Keratinocyte (primary cell): ENCODE results near the gene KIFBP.

Experiments
- EZH2 ChIP-seq: IDR thresholded peaks from one replicate; pipeline ENCODE4 v1.6.1; 2012; ENCODE audit warnings: inconsistent platforms, mild to moderate bottlenecking, low read length, moderate library complexity
- TF ChIP-seq, protein P1 (sequence below), 3 experiments: IDR thresholded peaks in 1 of 3; conservative IDR thresholded peaks in 1 of 3; optimal IDR thresholded peaks in 1 of 3; 2 replicates in 2 of 3; 3 replicates in 1 of 3; pipeline versions ENCODE3 to v1.5.1; 2011; ENCODE audit warnings: low read length in 3 of 3, mild to moderate bottlenecking in 3 of 3, moderate library complexity in 2 of 3, control low read depth in 1 of 3, inconsistent platforms in 1 of 3; ENCODE audit not compliant: insufficient read depth in 2 of 3; ENCODE audit errors: extremely low read depth in 1 of 3

DNA sequence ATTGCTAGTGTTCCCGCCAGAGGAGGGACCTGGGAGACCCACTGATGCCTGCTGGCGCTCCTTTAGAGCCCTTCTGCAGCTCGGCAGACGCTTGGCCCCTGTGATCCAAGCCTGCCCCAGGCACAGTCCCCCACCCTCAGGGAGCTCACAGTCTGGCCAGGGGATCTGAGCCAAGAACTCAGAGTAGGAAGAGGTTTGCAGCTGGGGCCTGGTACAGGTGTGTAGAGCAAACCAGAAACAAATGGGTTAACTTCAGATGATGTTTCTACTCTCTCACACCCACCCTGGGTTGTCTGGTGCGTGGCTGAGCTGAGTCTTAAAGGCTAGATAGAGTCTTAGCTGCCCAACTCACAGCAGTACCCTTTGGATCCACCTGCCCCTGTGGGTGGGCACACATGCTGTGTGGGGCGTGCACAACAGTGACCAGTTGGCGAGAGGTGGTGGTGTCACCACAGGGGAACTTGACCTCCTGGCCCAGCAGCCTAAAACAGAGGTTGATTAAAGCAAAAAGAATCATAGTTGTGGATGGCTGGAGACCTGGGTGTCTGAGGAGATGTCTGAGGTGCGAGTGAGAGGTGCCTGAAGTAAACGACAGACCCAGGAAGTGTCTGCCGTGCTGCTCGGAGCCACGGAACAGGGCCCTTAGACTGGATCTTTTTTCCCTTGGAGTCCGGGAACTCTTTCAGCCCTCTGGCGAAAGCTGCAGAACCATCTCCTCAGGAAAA is 68.1 kb downstream of the KIFBP start:
- TF ChIP-seq, protein P1, sequence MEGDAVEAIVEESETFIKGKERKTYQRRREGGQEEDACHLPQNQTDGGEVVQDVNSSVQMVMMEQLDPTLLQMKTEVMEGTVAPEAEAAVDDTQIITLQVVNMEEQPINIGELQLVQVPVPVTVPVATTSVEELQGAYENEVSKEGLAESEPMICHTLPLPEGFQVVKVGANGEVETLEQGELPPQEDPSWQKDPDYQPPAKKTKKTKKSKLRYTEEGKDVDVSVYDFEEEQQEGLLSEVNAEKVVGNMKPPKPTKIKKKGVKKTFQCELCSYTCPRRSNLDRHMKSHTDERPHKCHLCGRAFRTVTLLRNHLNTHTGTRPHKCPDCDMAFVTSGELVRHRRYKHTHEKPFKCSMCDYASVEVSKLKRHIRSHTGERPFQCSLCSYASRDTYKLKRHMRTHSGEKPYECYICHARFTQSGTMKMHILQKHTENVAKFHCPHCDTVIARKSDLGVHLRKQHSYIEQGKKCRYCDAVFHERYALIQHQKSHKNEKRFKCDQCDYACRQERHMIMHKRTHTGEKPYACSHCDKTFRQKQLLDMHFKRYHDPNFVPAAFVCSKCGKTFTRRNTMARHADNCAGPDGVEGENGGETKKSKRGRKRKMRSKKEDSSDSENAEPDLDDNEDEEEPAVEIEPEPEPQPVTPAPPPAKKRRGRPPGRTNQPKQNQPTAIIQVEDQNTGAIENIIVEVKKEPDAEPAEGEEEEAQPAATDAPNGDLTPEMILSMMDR (optimal IDR thresholded peaks at IDR 0.05 in 1 of 3, IDR thresholded peaks at IDR 0.05 in 1 of 3, conservative IDR thresholded peaks at IDR 0.05 in 1 of 3; ENCODE audit: extremely low read depth in 1 of 3, insufficient read depth in 2 of 3, low read length in 3 of 3) = no peak
- TF ChIP-seq EZH2 = no peak
